ENCODE data around the gene GMEB2. TPM values are rescaled to one million over a fixed set of nuclear protein-coding genes. Genes with fewer than 3 reads are reported as not detected.
A peak's percentile ranks its signal among the peaks of the same experiment; 100 is the strongest.

GMEB2 gene
- total RNA-seq, 1 experiment from 2014 or later: 14.3 TPM

GRCh38 chr20:63641792-63642523 is 15.1 kb upstream of the GMEB2 start:
- Histone ChIP-seq H3T11ph (ENCODE audit: low read length) (no peak overlapping the region), H2BK20ac (ENCODE audit: low read depth, low read length, poor library complexity, severe bottlenecking) (no peak overlapping the region)

More at GRCh38 chr20:63641792-63642523, 15.1 kb upstream of the GMEB2 start:
- no CpG with 5 or more reads among the region's 86 CpGs for WGBS (ENCODE audit: extremely low coverage, insufficient read length, low lambda C conversion rate)
- Histone ChIP-seq H3K79me1 (ENCODE audit: insufficient read depth, low read depth, low read length, poor library complexity, severe bottlenecking) (no peaks in the 10 kb centered on the region), H4K5ac (ENCODE audit: insufficient read length, low read depth, low read length) (no peak overlapping the region), H3K79me2 (ENCODE audit: insufficient read depth, low read length) (no peaks in the 10 kb centered on the region), H3K9me3 (ENCODE audit: control insufficient read depth, low read depth, low read length) (no peaks in the 10 kb centered on the region), H3K4me1 (ENCODE audit: insufficient read depth, low read length) (no peaks in the 10 kb centered on the region), H2AK5ac (ENCODE audit: insufficient read length, low read length) (no peak overlapping the region), H3K4me2 (ENCODE audit: insufficient read depth, insufficient read length, low read length) (peak overlapping the region; percentile 41), H2BK15ac (ENCODE audit: low read depth, low read length) (no peak overlapping the region), H3K14ac (ENCODE audit: insufficient read depth, low read length) (no peak overlapping the region; the same call in 1 of the 2 replicates), H3K4ac (ENCODE audit: low read depth, low read length) (no peak overlapping the region), H4K20me1 (ENCODE audit: control insufficient read depth, insufficient read depth, insufficient read length) (no peaks in the 10 kb centered on the region), H3K9ac (ENCODE audit: extremely low read depth, insufficient read length, low read length) (no peak overlapping the region), H2BK12ac (ENCODE audit: insufficient read length, low read depth, low read length) (no peak overlapping the region), H3K27ac (ENCODE audit: insufficient read length, low read depth, low read length) (no peak overlapping the region), H2BK5ac (ENCODE audit: insufficient read length, low read length) (no peak overlapping the region), H3K27me3 (ENCODE audit: insufficient read depth, low read length) (no peaks in the 10 kb centered on the region), H4K91ac (ENCODE audit: insufficient read length, low read depth, low read length) (no peak overlapping the region), H3K18ac (ENCODE audit: insufficient read length, low read depth, low read length) (no peak overlapping the region), H3K56ac (ENCODE audit: insufficient read length, low read depth, low read length) (no peak overlapping the region), H2BK120ac (ENCODE audit: low read depth, low read length, poor library complexity, severe bottlenecking) (no peak overlapping the region), H2AFZ (ENCODE audit: low read length) (no peak overlapping the region), H4K8ac (replicated peaks; ENCODE audit: insufficient read length, low read depth, low read length) (no peak overlapping the region), H3K23me2 (ENCODE audit: insufficient read length, low read depth, low read length, poor library complexity, severe bottlenecking) (peaks cover 7% of the 10 kb centered on the region), H3K23ac (ENCODE audit: insufficient read length, low read depth, low read length) (no peak overlapping the region)
- H3K4me1 Mint-ChIP-seq: peaks cover 6 to 14% of the 10 kb centered on the region in 2 experiments
- peak; percentile 64 for TF ChIP-seq CTCF (conservative IDR thresholded peaks at IDR 0.05)
- H3K27ac Mint-ChIP-seq: no peak overlapping the region
- H3K36me3 Mint-ChIP-seq (ENCODE audit: insufficient read depth in 1 of 3, low read depth in 3 of 3): peaks cover 0 to 3% (median 2%) of the 10 kb centered on the region in 3 experiments; a peak in 3 of 7 replicates
- peak overlapping the region; percentile 62 to 77; a peak in 4 of 5 replicates for H3K4me3 Mint-ChIP-seq
- H3K9me3 Mint-ChIP-seq: no peaks in the 10 kb centered on the region; a peak in 1 of 5 replicates
- peak; percentile 97 for DNase-seq
- peaks cover 3% of the 10 kb centered on the region; the same call in 1 of the 2 replicates for H3K27me3 Mint-ChIP-seq (ENCODE audit: low read depth)
